DND-41 (cell line): ENCODE measurements around the gene LRFN2.

Experiments used
- EZH2 ChIP-seq: IDR thresholded peaks from 3 replicates; pipeline ENCODE4 v1.6.1; 2012; ENCODE audit warnings: borderline replicate concordance, low read depth, mild to moderate bottlenecking, moderate library complexity, low read length, inconsistent platforms; ENCODE audit not compliant: severe bottlenecking
- TF ChIP-seq, protein P1 (sequence below): IDR thresholded peaks from 2 replicates; pipeline ENCODE4 v1.5.1; 2012; ENCODE audit warnings: borderline replicate concordance, low read length, moderate library complexity, mild to moderate bottlenecking; ENCODE audit not compliant: poor library complexity, severe bottlenecking; ENCODE audit errors: extremely low read depth

DNA sequence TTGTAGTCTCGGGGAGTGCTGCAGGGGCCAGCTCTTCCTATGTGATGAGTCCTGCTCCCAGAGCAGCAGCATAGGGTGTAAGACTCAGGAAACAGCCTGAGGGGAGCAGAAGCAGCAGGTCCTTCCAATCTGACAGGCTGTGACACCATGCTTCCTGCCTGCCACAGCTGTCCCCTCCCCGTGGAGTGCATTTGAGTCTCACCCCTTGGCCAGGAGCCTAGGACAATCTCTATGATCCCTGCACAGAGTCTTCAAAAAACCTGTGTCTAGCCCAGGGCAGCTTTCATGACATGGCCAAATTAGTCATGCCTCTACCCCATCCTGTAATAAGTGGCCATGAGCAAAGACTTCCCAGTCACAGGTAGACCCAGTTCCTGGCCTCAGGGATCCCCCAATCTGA is 23.1 kb upstream of the LRFN2 start:
- TF ChIP-seq, protein P1, sequence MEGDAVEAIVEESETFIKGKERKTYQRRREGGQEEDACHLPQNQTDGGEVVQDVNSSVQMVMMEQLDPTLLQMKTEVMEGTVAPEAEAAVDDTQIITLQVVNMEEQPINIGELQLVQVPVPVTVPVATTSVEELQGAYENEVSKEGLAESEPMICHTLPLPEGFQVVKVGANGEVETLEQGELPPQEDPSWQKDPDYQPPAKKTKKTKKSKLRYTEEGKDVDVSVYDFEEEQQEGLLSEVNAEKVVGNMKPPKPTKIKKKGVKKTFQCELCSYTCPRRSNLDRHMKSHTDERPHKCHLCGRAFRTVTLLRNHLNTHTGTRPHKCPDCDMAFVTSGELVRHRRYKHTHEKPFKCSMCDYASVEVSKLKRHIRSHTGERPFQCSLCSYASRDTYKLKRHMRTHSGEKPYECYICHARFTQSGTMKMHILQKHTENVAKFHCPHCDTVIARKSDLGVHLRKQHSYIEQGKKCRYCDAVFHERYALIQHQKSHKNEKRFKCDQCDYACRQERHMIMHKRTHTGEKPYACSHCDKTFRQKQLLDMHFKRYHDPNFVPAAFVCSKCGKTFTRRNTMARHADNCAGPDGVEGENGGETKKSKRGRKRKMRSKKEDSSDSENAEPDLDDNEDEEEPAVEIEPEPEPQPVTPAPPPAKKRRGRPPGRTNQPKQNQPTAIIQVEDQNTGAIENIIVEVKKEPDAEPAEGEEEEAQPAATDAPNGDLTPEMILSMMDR = no peak
- no peak for TF ChIP-seq EZH2
